SK-N-SH (cell line): ENCODE measurements around the gene TUT4. TPM values are rescaled to one million over a fixed set of nuclear protein-coding genes. Genes with fewer than 3 reads are reported as not detected.

Experiments used
- CTCF ChIA-PET: fragments of 300-600, 350-600 bp; formaldehyde crosslinking; extraction: SDS; loops from one replicate; lab custom pipeline; 2021; lab: Yijun Ruan, JAX
- POLR2A ChIA-PET: fragments of 350-600 bp; sonication (Branson Sonifier 250); formaldehyde crosslinking; extraction: SDS; loops from one replicate; lab custom pipeline; 2020; ENCODE audit warnings: antibody characterized with exemption, inconsistent platforms; lab: Yijun Ruan, JAX
- DNase-seq: peaks from one replicate; pipeline ENCODE4 v3.0.0; 2012
- H2AFZ ChIP-seq: fragments of 200-600 bp; sonication (generic); 2 replicates; pipeline ENCODE4 v1.8.1; 2016; ENCODE audit warnings: antibody characterized with exemption, mild to moderate bottlenecking, low read depth
- H3F3A ChIP-seq: fragments of 200-600 bp; sonication (generic); replicated peaks from 2 replicates; pipeline ENCODE3; 2016; ENCODE audit warnings: antibody characterized with exemption, mild to moderate bottlenecking; ENCODE audit not compliant: insufficient read depth
- H3K27ac ChIP-seq, 2 experiments: fragments of 200-500 bp in 1 of 2; fragments of 200-600 bp in 1 of 2; sonication (Bioruptor generic) in 1 of 2; sonication (generic), shearing (Covaris generic) in 1 of 2; 2 replicates each; pipeline versions ENCODE4 v1.5.1 to v1.6.1; 2014 to 2016; ENCODE audit warnings: low read depth in 2 of 2, inconsistent platforms in 1 of 2, low read length in 1 of 2, mild to moderate bottlenecking in 1 of 2, mixed read lengths in 1 of 2
- H3K27me3 ChIP-seq: fragments of 200-600 bp; sonication (generic), shearing (Covaris generic); 2 replicates; pipeline ENCODE4 v1.6.1; 2016; ENCODE audit warnings: mixed run types; ENCODE audit not compliant: insufficient read depth
- H3K36me3 ChIP-seq, 2 experiments: fragments of 200-500 bp in 1 of 2; fragments of 200-600 bp in 1 of 2; sonication (Bioruptor generic) in 1 of 2; sonication (generic) in 1 of 2; replicated peaks in 1 of 2; 2 replicates each; pipeline versions ENCODE3 to v1.5.1; 2014 to 2016; ENCODE audit warnings: low read length in 1 of 2, mild to moderate bottlenecking in 1 of 2; ENCODE audit not compliant: insufficient read depth in 2 of 2, control insufficient read depth in 1 of 2
- H3K4me1 ChIP-seq, 2 experiments: fragments of 200-500 bp in 1 of 2; fragments of 200-600 bp in 1 of 2; sonication (Bioruptor generic) in 1 of 2; sonication (generic), shearing (Covaris generic) in 1 of 2; 2 replicates each; pipeline versions ENCODE4 v1.5.1 to v1.6.1; 2014 to 2016; ENCODE audit warnings: low read depth in 1 of 2, low read length in 1 of 2, mixed run types in 1 of 2; ENCODE audit not compliant: insufficient read depth in 2 of 2, control insufficient read depth in 1 of 2
- H3K4me2 ChIP-seq: fragments of 200-600 bp; sonication (generic), shearing (Covaris generic); 2 replicates; pipeline ENCODE4 v1.6.1; 2017; ENCODE audit warnings: mixed run types
- H3K4me3 ChIP-seq, 2 experiments: fragments of 200-500 bp in 1 of 2; fragments of 200-600 bp in 1 of 2; sonication (Bioruptor generic) in 1 of 2; sonication (generic), shearing (Covaris generic) in 1 of 2; 2 replicates each; pipeline versions ENCODE4 v1.5.1 to v1.8.1; 2014 to 2016; ENCODE audit warnings: low read depth in 2 of 2, inconsistent platforms in 1 of 2, low read length in 1 of 2, mild to moderate bottlenecking in 1 of 2, mixed read lengths in 1 of 2, moderate library complexity in 1 of 2
- H3K79me2 ChIP-seq: fragments of 200-600 bp; sonication (generic); 2 replicates; pipeline ENCODE4 v1.8.1; 2017; ENCODE audit warnings: mild to moderate bottlenecking; ENCODE audit not compliant: insufficient read depth
- H3K9ac ChIP-seq: fragments of 200-600 bp; sonication (generic); 2 replicates; pipeline ENCODE4 v1.6.1; 2017; ENCODE audit warnings: mixed run types
- H3K9me2 ChIP-seq: fragments of 200-600 bp; sonication (generic); 2 replicates; pipeline ENCODE4 v1.6.1; 2017; ENCODE audit warnings: mixed run types
- H3K9me3 ChIP-seq: fragments of 200-600 bp; sonication (generic); 2 replicates; pipeline ENCODE4 v1.6.1; 2017; ENCODE audit warnings: mixed run types, mild to moderate bottlenecking, moderate library complexity
- H4K20me1 ChIP-seq: fragments of 200-600 bp; sonication (generic); 2 replicates; pipeline ENCODE4 v1.6.1; 2017; ENCODE audit warnings: mild to moderate bottlenecking, mixed run types; ENCODE audit not compliant: insufficient read depth
- CHD2 ChIP-seq: fragments of 150-350 bp; IDR thresholded peaks from 2 replicates; pipeline ENCODE4 v1.6.1; 2018; ENCODE audit warnings: low read length; ENCODE audit not compliant: partially characterized antibody
- EP300 ChIP-seq, 2 experiments: IDR thresholded peaks; 2 replicates each; pipeline versions ENCODE4 v1.4.0 to v1.6.1; 2012; ENCODE audit warnings: borderline replicate concordance in 1 of 2, low read depth in 1 of 2, low read length in 1 of 2
- EZH2phosphoT487 ChIP-seq: fragments of 200-600 bp; sonication (generic); IDR thresholded peaks from 2 replicates; pipeline ENCODE4 v1.6.1; 2017; ENCODE audit warnings: low read depth, mixed run types, mild to moderate bottlenecking, antibody characterized with exemption, moderate library complexity, borderline replicate concordance
- FOXJ3 ChIP-seq: sonication (generic); formaldehyde crosslinking; IDR thresholded peaks from 2 replicates; pipeline ENCODE4 v1.5.1; 2020; ENCODE audit warnings: mild to moderate bottlenecking, missing genetic modification reagents
- FOXM1 ChIP-seq: IDR thresholded peaks from 2 replicates; pipeline ENCODE4 v1.4.0; 2012; ENCODE audit warnings: low read depth, mild to moderate bottlenecking
- GABPA ChIP-seq: IDR thresholded peaks from 2 replicates; pipeline ENCODE4 v1.4.0; 2012; ENCODE audit warnings: low read depth, mild to moderate bottlenecking
- JUND ChIP-seq: IDR thresholded peaks from 2 replicates; pipeline ENCODE4 v1.4.0; 2012
- MXI1 ChIP-seq: IDR thresholded peaks from 2 replicates; pipeline ENCODE4 v1.6.1; 2012; ENCODE audit warnings: mild to moderate bottlenecking, low read depth, low read length, improper control_type of control experiment
- RAD21 ChIP-seq: IDR thresholded peaks from 2 replicates; pipeline ENCODE4 v1.6.1; 2012; ENCODE audit warnings: mild to moderate bottlenecking, low read length
- RCOR1 ChIP-seq: fragments of 150-350 bp; IDR thresholded peaks from 2 replicates; pipeline ENCODE4 v1.6.1; 2017; ENCODE audit warnings: antibody characterized with exemption, low read length
- SMC3 ChIP-seq: IDR thresholded peaks from 2 replicates; pipeline ENCODE4 v1.6.1; 2012; ENCODE audit warnings: low read depth, low read length, improper control_type of control experiment
- TCF12 ChIP-seq: IDR thresholded peaks from 2 replicates; pipeline ENCODE4 v1.4.0; 2012
- TEAD4 ChIP-seq: IDR thresholded peaks from 2 replicates; pipeline ENCODE4 v1.4.0; 2012; ENCODE audit warnings: mild to moderate bottlenecking, borderline replicate concordance; ENCODE audit not compliant: insufficient read depth
- WGBS: methylation state at CpG from one replicate; pipeline ENCODE4 v1.1.6; 2017; ENCODE audit warnings: low lambda C conversion rate; 5-methylcytosine and 5-hydroxymethylcytosine counted together
- polyA plus RNA-seq, 3 experiments: library from polyadenylated mRNA; depleted of rRNA; stranded (reverse); fragments of >200 nt; gene quantifications; 2 replicates each; pipeline ENCODE4 v1.2.3, GENCODE V29; 2012
- TF ChIP-seq, protein P1 (sequence below): IDR thresholded peaks from 2 replicates; pipeline ENCODE4 v1.4.0; 2012; ENCODE audit warnings: low read depth
- TF ChIP-seq, protein P2 (sequence below): fragments of 150-350 bp; IDR thresholded peaks from 2 replicates; pipeline ENCODE4 v1.6.1; 2017; ENCODE audit warnings: antibody characterized with exemption, low read length, low read depth, borderline replicate concordance
- TF ChIP-seq, protein P3 (sequence below): IDR thresholded peaks from 2 replicates; pipeline ENCODE4 v1.4.0; 2012; ENCODE audit warnings: low read depth, borderline replicate concordance
- TF ChIP-seq, protein P4 (sequence below): fragments of 150-350 bp; IDR thresholded peaks from 2 replicates; pipeline ENCODE4 v1.6.1; 2016; ENCODE audit warnings: mild to moderate bottlenecking, low read depth, low read length

TUT4 gene
- polyA plus RNA-seq, 1 of the 3 experiments (the other 2 are of a cell fraction), result 28.3 TPM

DNA sequence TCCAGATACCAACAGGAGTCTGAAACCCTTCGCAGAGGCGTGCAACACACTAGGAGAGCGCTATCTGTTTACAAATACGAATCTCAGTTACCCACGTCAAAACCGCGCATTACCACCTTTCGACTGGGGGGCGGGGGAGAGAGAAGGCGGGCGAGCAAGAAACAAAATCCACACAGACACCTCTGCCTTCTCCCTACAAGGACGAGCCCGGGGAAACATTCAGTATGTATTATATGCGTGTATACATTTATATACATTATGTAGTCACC is 722 bp downstream of the TUT4 start:
- Histone ChIP-seq H4K20me1 (peaks cover 33% of the 10 kb centered on the region), H3K9ac (peak overlapping the region; percentile 93), H3K9me3 (no peaks in the 10 kb centered on the region), H3K36me3 (no peaks in the 10 kb centered on the region), H3K4me3 (peak overlapping the region; percentile 89 to 95), H3K9me2 (no peaks in the 10 kb centered on the region), H2AFZ (no peak overlapping the region), H3K4me2 (peak overlapping the region; percentile 78), H3K27ac (peak overlapping the region; percentile 84 to 95), H3K79me2 (peaks cover 66% of the 10 kb centered on the region), H3K27me3 (no peaks in the 10 kb centered on the region), H3F3A (peaks cover 18% of the 10 kb centered on the region), H3K4me1 (peaks cover 0 to 11% of the 10 kb centered on the region in 2 experiments)
- TF ChIP-seq, protein P1, sequence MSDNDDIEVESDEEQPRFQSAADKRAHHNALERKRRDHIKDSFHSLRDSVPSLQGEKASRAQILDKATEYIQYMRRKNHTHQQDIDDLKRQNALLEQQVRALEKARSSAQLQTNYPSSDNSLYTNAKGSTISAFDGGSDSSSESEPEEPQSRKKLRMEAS, result 0 out of 2 replicates have a peak, but pooled peaks have one; percentile 9
- TF ChIP-seq FOXM1 (no peak), MXI1 (peak; percentile 56)
- ChIA-PET POLR2A (interaction anchor here (2.7 kb wide), 1 partner anchor 49 kb away, joined by 12 read pairs; the partner anchor contains the start of gene GPX7), CTCF (no interaction called here)
- peak; percentile 35 for DNase-seq
- WGBS, result 0% methylated on average over 14 of the region's 14 CpGs

DNA sequence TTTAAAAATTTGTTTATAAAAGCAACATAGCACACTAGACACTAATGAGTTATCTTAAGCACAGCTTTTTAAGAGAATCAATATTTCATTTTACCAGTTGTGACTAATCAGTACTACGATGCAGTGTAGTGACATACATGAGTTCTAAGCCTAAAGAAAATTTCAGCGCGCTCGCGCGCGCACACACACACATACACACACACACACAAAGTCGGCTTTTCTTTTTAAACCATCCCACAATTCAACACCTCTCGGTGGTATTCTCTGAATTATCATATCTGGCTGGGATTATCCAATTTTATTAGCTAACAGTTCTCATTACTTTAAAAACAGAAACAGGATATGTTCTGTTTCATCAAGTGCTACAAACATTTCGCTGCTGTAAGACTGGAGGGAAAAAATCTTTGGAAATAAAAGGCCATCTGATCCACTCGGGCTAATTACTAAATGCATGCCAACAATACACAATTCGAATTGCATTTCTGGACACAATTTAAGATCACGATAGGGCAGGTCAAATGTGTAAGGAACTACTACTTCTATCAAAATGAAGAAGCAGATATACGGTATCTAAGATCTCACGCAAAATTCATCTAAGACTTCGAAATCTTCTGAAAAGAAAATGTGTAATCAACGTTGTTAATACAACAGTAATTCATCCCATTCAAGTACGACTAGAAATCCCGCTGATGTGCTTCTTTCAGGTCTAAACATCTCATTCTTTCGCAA is 1.2 kb downstream of the TUT4 start:
- no peak for TF ChIP-seq RCOR1
- no peaks in the 10 kb centered on the region for H3K9me3 ChIP-seq
- no peaks in the 10 kb centered on the region for H3K9me2 ChIP-seq
- peaks cover 71% of the 10 kb centered on the region for H3K79me2 ChIP-seq
- peak overlapping the region; percentile 93 for H3K9ac ChIP-seq
- DNase-seq, result no peak
- H3K27me3 ChIP-seq, result no peaks in the 10 kb centered on the region
- H4K20me1 ChIP-seq, result peaks cover 38% of the 10 kb centered on the region
- H3K4me2 ChIP-seq, result peak overlapping the region; percentile 78
- POLR2A ChIA-PET, result no interaction called here
- no peaks in the 10 kb centered on the region for H3K36me3 ChIP-seq
- peak overlapping the region; percentile 84 to 95 for H3K27ac ChIP-seq
- H3K4me1 ChIP-seq, result peaks cover 0 to 11% of the 10 kb centered on the region in 2 experiments
- H3K4me3 ChIP-seq, result peak overlapping the region; percentile 89 to 95
- 11% methylated on average over 20 of the region's 20 CpGs for WGBS
- H3F3A ChIP-seq, result peaks cover 18% of the 10 kb centered on the region
- H2AFZ ChIP-seq, result no peak overlapping the region
- CTCF ChIA-PET, result interaction anchor here (1.2 kb wide), 1 partner anchor 135 kb away, joined by 4 read pairs; no protein-coding TSS in a partner anchor

DNA sequence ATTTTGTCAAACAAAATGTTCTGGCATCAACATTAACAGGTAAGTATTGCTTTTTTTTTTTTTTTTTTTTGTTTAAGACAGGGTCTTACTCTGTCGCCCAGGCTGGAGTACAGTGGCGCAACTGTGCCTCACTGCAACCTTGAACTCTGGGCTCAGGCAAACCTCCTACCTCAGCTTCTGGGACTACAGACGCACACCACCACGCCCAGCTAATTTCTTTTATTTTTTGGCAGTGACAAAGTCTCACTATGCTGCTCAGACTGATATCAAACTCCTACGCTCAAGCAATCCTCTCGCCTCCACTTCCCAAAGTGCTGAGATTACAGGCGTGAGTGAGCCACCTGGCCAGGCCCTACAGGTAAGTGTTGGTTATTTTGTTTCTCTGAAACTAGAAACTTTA is 2.4 kb downstream of the TUT4 start:
- Histone ChIP-seq H3F3A (peaks cover 18% of the 10 kb centered on the region), H3K27me3 (no peaks in the 10 kb centered on the region), H3K4me1 (peaks cover 0 to 11% of the 10 kb centered on the region in 2 experiments), H3K27ac (no peak overlapping the region), H3K4me3 (0 out of 4 replicates have a peak overlapping the region, but pooled peaks of 1 of the 2 experiments have one; percentile 15), H3K9me3 (no peaks in the 10 kb centered on the region), H2AFZ (no peak overlapping the region), H3K9ac (no peak overlapping the region), H3K79me2 (peaks cover 83% of the 10 kb centered on the region), H4K20me1 (peaks cover 48% of the 10 kb centered on the region), H3K9me2 (no peaks in the 10 kb centered on the region), H3K4me2 (peak overlapping the region; percentile 33; the same call in 1 of the 2 replicates), H3K36me3 (no peaks in the 10 kb centered on the region)
- DNase-seq, result no peak
- CTCF ChIA-PET, result interaction anchor here (1.2 kb wide), 1 partner anchor 136 kb away, joined by 4 read pairs; no protein-coding TSS in a partner anchor
- POLR2A ChIA-PET, result no interaction called here
- WGBS, result 96% methylated on average over 7 of the region's 7 CpGs
- TF ChIP-seq FOXM1 (no peak), SMC3 (no peak), CHD2 (no peak), EZH2phosphoT487 (no peak), TCF12 (no peak), JUND (no peak), RAD21 (no peak), FOXJ3 (CRISPR knock-in tag) (no peak), EP300 (IDR thresholded peaks at IDR 0.05; ENCODE audit: borderline replicate concordance in 1 of 2, low read depth in 1 of 2, low read length in 1 of 2) (no peak), TEAD4 (no peak), GABPA (no peak)
- TF ChIP-seq, protein P2, sequence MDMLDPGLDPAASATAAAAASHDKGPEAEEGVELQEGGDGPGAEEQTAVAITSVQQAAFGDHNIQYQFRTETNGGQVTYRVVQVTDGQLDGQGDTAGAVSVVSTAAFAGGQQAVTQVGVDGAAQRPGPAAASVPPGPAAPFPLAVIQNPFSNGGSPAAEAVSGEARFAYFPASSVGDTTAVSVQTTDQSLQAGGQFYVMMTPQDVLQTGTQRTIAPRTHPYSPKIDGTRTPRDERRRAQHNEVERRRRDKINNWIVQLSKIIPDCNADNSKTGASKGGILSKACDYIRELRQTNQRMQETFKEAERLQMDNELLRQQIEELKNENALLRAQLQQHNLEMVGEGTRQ, result no peak
- TF ChIP-seq, protein P3, sequence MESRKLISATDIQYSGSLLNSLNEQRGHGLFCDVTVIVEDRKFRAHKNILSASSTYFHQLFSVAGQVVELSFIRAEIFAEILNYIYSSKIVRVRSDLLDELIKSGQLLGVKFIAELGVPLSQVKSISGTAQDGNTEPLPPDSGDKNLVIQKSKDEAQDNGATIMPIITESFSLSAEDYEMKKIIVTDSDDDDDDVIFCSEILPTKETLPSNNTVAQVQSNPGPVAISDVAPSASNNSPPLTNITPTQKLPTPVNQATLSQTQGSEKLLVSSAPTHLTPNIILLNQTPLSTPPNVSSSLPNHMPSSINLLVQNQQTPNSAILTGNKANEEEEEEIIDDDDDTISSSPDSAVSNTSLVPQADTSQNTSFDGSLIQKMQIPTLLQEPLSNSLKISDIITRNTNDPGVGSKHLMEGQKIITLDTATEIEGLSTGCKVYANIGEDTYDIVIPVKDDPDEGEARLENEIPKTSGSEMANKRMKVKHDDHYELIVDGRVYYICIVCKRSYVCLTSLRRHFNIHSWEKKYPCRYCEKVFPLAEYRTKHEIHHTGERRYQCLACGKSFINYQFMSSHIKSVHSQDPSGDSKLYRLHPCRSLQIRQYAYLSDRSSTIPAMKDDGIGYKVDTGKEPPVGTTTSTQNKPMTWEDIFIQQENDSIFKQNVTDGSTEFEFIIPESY, result no peak
- TF ChIP-seq, protein P4, sequence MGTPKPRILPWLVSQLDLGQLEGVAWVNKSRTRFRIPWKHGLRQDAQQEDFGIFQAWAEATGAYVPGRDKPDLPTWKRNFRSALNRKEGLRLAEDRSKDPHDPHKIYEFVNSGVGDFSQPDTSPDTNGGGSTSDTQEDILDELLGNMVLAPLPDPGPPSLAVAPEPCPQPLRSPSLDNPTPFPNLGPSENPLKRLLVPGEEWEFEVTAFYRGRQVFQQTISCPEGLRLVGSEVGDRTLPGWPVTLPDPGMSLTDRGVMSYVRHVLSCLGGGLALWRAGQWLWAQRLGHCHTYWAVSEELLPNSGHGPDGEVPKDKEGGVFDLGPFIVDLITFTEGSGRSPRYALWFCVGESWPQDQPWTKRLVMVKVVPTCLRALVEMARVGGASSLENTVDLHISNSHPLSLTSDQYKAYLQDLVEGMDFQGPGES, result no peak
